ENCODE results near the gene TLR6.

GRCh38 chr4:38788317-38788716 lies 68.3 kb downstream of the TLR6 start:
- TF ChIP-seq POLR2AphosphoS5 (IDR thresholded peaks at IDR 0.05; ENCODE audit: low read depth, low read length) (no peak), CTCF (IDR thresholded peaks at IDR 0.05; ENCODE audit: control extremely low read depth in 1 of 3, insufficient read depth in 1 of 3, low read depth in 1 of 3, low read length in 3 of 3) (no peak)
